Activated CD4-positive, alpha-beta T cell treated with anti-CD3 and anti-CD28 coated beads, Interleukin-2, amount 50 U/mL, for 24 hours (primary cell): ENCODE results near the gene METRN.

Source experiments
- DNase-seq, 2 donors: peaks; one replicate each; pipeline ENCODE4 v3.0.0-alpha.2; 2020; ENCODE audit warnings: low read depth in 1 of 2, low spot score in 1 of 2

Gene METRN

DNA sequence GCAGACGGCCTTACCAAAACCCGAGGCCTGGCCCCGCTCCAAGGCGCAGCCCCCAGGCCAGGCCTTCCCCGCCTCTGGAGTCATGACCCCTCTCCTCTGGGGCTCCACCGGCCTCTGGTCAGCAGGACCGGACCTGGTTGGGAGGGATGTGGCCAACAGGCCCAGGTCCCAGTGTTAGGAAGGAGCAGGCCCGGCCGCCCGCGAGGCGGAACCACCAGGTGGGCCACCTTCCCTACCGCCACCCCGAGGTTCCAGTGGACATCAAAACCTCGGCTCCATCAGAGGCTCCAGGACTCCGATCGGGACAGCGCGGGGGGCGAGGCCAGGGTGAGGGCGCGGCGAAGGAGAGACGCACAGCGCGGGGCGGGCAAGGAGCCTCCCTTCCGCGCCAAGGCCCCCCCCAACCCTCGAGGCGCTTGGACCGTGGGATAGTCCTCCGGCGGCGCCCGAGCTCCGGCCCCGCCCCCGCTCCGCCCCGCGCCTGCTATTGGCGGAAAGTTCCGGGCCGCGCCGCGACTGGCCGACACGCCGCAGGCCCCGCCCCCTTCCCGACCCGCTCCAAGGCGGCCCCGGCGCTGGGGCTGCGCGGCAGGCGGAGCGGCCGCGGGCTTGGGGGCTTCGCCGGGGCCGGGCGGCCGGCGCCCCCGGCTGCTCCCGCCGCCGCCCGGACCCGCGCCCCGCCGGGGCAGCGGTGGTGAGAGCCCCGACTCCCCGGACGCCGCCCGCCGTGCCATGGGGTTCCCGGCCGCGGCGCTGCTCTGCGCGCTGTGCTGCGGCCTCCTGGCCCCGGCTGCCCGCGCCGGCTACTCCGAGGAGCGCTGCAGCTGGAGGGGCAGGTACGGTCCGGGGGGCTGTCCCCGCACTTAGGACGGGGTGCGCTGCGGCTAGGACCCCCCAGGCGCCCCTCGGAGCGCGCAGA lies at the start of gene METRN:
Gene METRN (plus strand): TSS at position 561 of the 919 bp plus-strand sequence. CDS start 172 bp downstream, at position 733.
- DNase-seq: peak; percentile 76 to 81

DNA sequence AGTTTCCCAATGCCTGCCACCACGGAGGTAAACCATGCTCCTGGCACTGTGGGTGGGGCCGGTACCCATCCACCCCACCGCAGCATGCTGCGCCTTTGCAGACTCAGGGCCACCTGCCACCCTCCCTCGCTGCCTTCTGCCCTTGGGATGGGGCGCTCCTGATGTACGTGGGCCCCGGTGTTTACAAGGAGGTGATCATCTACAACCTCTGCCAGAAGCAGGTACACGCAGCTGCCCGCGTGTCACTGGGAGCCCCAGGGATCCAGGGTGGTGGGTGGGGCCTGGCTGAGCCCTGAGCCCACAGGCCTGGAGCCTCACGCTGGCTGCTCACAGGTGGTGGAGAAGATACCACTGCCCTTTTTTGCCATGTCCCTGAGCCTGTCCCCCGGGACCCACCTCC lies 48.3 kb upstream of the METRN start:
- no peak for DNase-seq

DNA sequence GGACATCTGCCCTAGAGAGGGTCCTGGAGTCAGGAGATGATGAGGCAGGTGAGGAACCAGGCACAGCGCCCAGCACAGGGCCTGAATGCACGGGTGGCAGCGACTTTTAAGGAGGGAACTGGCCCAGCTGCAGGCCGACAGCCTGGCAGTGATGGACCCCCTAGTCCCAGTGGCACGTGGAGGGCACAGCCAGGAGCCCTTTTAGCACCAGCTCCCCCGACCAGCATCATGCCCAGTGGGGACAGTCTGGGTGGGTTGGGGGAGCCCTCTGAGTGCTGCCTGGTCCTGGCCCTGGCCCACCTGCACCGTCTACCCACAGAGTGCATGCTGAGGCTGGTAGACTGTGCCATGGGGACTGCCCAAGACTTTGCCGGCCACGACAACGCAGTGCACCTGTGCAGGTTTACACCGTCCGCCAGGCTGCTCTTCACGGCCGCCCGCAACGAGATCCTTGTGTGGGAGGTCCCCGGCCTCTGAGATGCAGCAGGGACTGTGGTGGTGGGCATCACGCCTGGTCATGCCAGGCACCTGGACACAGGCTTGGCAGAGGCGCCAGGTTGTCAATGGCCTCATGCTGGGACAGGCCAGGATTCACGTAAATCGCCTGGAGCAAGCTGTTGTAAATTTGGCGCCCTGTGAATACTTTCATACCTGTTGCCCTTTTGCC lies 47.7 kb upstream of the METRN start:
- DNase-seq: no peak

GRCh38 chr16:667780-668518 lies 47.0 kb upstream of the METRN start, which contains the start of gene RHOT2:
Gene RHOT2 (plus strand): TSS chr16:668132. CDS start chr16:668200, 68 bp downstream.
- peak; percentile 85 to 88 for DNase-seq

DNA sequence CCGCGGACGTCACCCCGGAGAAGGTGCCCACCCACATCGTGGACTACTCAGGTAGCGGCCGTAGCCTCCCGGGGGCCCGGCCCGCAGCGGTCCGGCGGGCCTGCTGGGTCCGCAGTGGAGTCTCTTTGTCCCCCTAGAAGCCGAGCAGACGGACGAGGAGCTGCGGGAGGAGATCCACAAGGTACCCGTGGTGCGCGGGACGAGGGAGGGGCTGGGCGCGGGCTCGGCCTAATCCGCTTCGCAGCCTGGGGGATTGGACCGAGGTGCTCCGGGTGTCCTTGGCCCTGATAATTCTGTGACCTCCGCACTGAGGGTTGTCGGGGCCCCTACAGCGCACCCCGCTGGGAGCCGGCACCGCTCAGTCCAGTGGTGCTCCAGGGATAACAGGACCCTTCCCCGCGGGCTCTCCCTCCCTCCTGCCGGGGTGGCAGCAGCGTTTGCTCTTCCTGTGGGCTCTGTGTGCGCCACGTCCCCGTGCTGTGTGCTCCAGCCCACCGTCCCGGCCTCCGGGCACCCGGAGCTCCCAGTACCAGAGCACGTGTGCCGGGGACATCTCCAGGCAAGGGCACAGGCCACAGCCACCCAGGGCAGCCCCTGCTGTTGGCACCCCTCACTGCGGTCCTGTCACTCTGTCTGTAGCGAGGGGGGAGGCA lies 46.3 kb upstream of the METRN start:
- no peak for DNase-seq

GRCh38 chr16:669666-670065 lies 45.3 kb upstream of the METRN start:
- DNase-seq: no peak

DNA sequence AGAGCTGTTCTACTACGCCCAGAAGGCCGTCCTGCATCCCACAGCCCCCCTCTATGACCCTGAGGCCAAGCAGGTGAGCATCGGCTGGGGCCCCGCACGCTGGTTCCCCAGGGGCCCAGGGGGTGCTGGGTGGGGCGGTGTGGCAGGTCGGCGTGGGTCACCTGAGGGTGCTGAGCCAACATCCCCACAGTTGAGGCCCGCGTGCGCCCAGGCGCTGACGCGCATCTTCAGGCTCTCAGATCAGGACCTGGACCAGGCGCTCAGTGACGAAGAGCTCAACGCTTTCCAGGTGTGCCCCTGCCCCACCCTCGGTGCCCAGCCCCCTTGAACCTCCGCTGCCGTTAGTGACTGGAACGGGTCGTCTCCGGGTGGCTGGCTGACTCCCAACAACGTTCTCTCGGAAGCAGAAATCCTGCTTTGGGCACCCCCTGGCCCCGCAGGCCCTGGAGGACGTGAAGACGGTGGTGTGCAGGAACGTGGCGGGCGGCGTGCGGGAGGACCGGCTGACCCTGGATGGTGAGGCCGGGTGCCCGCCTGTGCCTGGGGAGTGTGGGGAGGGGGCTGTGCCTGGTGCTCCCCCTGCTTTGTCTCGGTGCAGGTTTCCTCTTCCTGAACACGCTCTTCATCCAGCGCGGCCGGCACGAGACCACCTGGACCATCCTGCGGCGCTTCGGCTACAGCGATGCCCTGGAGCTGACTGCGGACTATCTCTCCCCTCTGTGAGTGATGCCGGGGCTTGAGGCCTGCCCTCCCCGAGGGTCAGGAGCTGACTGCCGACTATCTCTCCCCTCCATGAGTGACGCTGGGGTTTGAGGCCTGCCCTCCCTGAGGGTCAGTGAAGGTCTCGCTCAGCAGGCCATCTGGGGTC lies 44.2 kb upstream of the METRN start:
- no peak for DNase-seq

DNA sequence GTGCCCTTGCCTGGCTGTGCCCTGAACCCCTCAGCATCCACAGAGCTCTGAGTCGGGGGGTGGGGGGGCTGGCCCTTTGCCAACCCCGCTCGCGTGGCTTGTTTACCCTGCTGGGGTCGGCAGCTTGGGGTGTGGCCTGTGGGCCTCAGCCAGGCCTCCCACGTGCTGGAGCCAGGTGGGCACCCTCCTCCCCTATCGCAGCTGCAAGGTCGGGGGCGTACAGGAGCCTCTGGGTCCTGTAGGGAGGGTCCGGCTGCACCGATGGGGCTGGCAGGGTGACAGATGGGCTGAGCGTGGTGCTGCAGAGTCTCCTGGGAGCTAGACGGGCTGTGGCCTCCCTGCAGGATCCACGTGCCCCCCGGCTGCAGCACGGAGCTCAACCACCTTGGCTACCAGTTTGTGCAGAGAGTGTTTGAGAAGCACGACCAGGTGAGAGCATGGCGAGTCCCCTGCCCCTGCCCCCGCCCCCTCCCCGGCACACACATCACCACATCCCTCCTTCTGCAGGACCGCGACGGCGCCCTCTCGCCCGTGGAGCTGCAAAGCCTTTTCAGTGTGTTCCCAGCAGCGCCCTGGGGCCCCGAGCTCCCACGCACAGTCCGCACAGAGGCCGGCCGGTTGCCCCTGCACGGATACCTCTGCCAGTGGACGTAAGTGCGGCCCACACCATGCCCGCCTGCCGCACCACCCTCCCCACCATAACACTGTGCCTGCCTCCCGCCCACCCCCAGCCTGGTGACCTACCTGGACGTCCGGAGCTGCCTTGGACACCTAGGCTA lies 43.4 kb upstream of the METRN start:
- DNase-seq: no peak

GRCh38 chr16:672371-672770 lies 42.5 kb upstream of the METRN start:
- DNase-seq: no peak

- no peak for DNase-seq
Measured at GRCh38 chr16:672851-673250, 42.1 kb upstream of the METRN start.

GRCh38 chr16:673399-673991 lies 41.4 kb upstream of the METRN start:
- DNase-seq: no peak

- DNase-seq: no peak
Measured at GRCh38 chr16:674214-674881, 40.6 kb upstream of the METRN start.

GRCh38 chr16:674968-675883 lies 39.7 kb upstream of the METRN start, which contains the start of gene RHBDL1:
Gene RHBDL1 (plus strand): TSS chr16:675671. CDS start chr16:675791, 120 bp downstream.
- DNase-seq: no peak

DNA sequence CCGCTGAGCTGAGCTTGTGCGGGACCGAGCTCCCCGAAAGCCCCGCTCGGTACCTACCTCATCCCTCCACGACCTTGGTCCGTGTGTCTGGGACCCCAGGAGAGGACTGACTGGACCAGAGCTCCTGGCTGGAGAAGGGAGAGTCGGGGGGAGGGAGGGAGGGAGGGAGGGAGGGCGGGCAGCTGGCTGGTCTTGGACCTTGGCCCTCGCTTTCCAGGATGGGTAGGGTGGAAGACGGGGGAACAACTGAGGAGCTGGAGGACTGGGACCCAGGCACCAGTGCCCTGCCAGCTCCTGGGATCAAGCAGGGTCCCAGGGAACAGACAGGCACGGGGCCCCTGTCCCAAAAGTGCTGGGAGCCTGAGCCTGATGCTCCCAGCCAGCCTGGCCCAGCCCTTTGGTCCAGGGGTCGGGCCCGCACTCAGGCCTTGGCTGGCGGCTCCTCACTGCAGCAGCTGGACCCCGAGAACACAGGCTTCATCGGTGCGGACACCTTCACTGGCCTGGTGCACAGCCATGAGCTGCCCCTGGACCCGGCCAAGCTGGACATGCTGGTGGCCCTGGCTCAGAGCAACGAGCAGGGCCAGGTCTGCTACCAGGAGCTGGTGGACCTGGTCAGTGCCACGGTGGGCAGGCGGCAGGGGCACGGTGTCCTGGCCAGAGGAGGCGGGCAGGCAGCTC lies 38.9 kb upstream of the METRN start:
- DNase-seq: no peak

DNA sequence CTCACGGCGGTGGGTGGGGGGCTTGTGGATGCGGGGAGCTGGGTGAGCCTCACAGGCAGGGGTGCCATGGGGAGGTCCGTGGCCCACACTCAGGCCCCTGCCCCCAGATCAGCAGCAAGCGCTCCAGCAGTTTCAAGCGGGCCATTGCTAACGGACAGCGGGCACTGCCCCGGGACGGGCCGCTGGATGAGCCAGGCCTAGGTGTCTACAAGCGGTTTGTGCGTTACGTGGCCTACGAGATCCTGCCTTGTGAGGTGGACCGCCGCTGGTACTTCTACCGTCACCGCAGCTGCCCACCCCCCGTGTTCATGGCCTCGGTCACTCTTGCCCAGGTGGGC lies 38.4 kb upstream of the METRN start:
- DNase-seq: no peak

DNA sequence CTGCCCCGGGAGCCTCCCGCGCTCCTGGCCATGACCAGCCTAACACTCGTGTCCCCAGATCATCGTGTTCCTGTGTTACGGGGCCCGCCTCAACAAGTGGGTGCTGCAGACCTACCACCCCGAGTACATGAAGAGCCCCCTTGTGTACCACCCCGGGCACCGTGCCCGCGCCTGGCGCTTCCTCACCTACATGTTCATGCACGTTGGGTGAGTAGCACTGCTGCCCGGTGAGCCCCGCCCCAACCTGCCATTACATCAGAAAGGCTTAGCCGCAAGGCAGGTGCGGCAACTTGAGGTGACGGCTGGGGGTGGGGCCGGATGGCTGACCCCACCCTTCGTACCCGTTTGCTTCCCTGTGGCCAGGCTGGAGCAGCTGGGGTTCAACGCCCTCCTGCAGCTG lies 38.0 kb upstream of the METRN start:
- no peak for DNase-seq
